ENCODE data around the gene HAGHL. TPM values are rescaled to one million over a fixed set of nuclear protein-coding genes. Genes with fewer than 3 reads are reported as not detected.
"Not testable (repeated sequence)": the region's sequence is repeated elsewhere in the genome, so short reads cannot be mapped to it uniquely, and the experiment has no call there.

The HAGHL gene
- total RNA-seq, 6 experiments from 2014 or later = 0.83 to 2.5 (median 1.3) TPM

DNA sequence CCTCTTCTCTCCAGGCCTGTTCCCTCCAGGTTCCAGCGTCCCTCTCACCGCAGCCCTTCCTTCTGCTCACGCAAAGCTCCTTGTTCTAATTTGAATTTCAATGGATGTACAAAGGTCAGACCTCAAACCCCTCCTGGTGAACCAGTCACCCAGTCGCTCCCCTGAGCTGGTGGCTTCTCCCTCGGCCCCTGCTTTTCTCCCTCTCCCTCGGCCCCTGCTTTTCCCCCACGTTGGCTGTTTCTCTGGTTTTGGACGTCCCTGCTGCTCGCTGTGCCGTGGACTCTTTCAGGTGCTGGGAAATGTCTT, 25.1 kb downstream of the HAGHL start:
- H3K4me1 ChIP-seq = no peaks in the 10 kb centered on the region
- ATAC-seq = no peak
- no peaks in the 10 kb centered on the region for H3K27me3 ChIP-seq
- no peak overlapping the region for H3K4me3 ChIP-seq
- H3K27ac ChIP-seq = no peak overlapping the region
- 10% methylated on average over 8 of the region's 10 CpGs for WGBS (ENCODE audit: insufficient coverage, low coverage, low lambda C conversion rate, missing lambda C conversion rate)
- no peak for TF ChIP-seq POLR2A (IDR thresholded peaks at IDR 0.05)
- TF ChIP-seq, protein P1, sequence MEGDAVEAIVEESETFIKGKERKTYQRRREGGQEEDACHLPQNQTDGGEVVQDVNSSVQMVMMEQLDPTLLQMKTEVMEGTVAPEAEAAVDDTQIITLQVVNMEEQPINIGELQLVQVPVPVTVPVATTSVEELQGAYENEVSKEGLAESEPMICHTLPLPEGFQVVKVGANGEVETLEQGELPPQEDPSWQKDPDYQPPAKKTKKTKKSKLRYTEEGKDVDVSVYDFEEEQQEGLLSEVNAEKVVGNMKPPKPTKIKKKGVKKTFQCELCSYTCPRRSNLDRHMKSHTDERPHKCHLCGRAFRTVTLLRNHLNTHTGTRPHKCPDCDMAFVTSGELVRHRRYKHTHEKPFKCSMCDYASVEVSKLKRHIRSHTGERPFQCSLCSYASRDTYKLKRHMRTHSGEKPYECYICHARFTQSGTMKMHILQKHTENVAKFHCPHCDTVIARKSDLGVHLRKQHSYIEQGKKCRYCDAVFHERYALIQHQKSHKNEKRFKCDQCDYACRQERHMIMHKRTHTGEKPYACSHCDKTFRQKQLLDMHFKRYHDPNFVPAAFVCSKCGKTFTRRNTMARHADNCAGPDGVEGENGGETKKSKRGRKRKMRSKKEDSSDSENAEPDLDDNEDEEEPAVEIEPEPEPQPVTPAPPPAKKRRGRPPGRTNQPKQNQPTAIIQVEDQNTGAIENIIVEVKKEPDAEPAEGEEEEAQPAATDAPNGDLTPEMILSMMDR (IDR thresholded peaks at IDR 0.05) = no peak
- intact Hi-C loops (cut with DNase I) = no loop called here
- DNase-seq = no peak
- H3K9me3 ChIP-seq = no peaks in the 10 kb centered on the region
- H3K36me3 ChIP-seq = no peaks in the 10 kb centered on the region

DNA sequence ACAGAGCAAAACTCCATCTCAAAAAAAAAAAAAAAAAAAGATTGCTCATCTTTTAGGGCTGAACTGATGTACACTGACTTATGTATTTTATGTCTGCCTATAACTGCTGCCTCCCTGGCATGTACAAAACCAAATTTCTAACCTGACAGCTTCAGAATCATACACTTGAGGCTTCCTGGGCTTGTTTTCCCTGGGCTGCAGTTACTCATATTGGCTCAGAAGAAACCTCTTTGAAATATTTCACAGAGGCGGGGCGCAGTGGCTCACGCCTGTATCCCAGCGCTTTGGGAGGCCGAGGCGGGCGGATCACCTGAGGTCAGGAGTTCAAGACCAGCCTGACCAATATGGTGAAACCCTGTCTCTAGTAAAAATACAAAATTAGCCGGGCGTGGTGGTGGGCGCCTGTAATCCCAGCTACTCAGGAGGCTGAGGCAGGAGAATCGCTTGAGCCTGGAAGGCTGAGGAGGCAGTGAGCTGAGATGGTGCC, 27.3 kb downstream of the HAGHL start:
- H3K36me3 ChIP-seq; DNase-seq; H3K4me3 ChIP-seq; H3K4me1 ChIP-seq; intact Hi-C loops (cut with DNase I); H3K27ac ChIP-seq; H3K27me3 ChIP-seq; H3K9me3 ChIP-seq; ATAC-seq: not testable (repeated sequence)
- WGBS (ENCODE audit: insufficient coverage, low coverage, low lambda C conversion rate, missing lambda C conversion rate) = 80% methylated on average over 5 of the region's 11 CpGs

DNA sequence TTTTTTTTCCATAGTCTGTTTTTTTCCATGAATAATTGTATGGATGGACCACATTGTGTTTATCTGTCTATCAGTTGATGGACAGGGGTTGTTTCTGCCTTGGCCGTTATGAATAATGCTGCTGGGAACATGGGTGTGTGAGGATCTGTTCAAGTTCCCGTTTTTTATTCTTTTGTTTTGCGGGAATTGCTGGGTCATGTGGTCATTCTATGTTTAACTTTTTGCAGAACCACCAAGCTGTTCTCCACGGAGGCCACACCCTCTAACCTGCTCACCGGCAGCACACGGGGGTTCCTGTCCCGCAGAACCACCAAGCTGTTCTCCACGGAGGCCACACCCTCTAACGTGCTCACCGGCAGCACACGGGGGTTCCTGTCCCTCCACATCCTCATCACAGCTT, 27.8 kb downstream of the HAGHL start:
- peak in 2 of 4 donors; percentile 24 to 37 for ATAC-seq
- intact Hi-C loops (cut with DNase I) = no loop called here

DNA sequence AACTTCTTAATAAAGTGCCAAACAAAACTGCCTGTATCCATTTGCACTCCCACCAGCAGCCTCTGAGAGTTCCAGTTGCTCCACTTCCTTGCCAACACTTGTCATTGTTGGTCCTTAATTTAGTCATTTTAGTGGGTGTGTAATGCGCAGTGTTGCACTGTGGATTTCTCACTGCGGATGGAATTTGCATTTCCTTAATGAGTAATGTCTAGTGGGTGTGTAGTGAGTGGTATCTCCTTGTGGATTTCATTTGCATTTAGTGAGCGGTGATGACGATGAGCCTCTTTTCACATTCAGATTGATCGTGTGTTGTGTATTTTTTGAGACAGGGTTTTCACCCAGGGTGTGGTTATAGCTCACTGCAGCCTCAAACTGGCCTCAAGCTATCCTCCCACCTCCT, 29.5 kb downstream of the HAGHL start:
- WGBS (ENCODE audit: insufficient coverage, low coverage, low lambda C conversion rate, missing lambda C conversion rate) = 83% methylated on average over 5 of the region's 5 CpGs
- DNase-seq (no peak), ATAC-seq (no peak)
- Histone ChIP-seq H3K9me3 (no peaks in the 10 kb centered on the region), H3K4me3 (no peak overlapping the region), H3K36me3 (no peaks in the 10 kb centered on the region), H3K4me1 (no peaks in the 10 kb centered on the region), H3K27me3 (no peaks in the 10 kb centered on the region), H3K27ac (no peak overlapping the region)
- intact Hi-C loops (cut with DNase I) = no loop called here
- no peak for TF ChIP-seq POLR2A (IDR thresholded peaks at IDR 0.05)
- TF ChIP-seq, protein P1 (IDR thresholded peaks at IDR 0.05) = no peak

More for the DNA sequence above, 27.8 kb downstream of the HAGHL start:
- 32% methylated on average over 6 of the region's 11 CpGs for WGBS (ENCODE audit: insufficient coverage, low coverage, low lambda C conversion rate, missing lambda C conversion rate)
- Histone ChIP-seq H3K27ac (no peak overlapping the region), H3K9me3 (no peaks in the 10 kb centered on the region), H3K27me3 (no peaks in the 10 kb centered on the region), H3K36me3 (no peaks in the 10 kb centered on the region), H3K4me3 (no peak overlapping the region), H3K4me1 (no peaks in the 10 kb centered on the region)
- TF ChIP-seq, protein P1 (IDR thresholded peaks at IDR 0.05) = no peak
- TF ChIP-seq POLR2A (IDR thresholded peaks at IDR 0.05) = no peak
- DNase-seq = no peak

DNA sequence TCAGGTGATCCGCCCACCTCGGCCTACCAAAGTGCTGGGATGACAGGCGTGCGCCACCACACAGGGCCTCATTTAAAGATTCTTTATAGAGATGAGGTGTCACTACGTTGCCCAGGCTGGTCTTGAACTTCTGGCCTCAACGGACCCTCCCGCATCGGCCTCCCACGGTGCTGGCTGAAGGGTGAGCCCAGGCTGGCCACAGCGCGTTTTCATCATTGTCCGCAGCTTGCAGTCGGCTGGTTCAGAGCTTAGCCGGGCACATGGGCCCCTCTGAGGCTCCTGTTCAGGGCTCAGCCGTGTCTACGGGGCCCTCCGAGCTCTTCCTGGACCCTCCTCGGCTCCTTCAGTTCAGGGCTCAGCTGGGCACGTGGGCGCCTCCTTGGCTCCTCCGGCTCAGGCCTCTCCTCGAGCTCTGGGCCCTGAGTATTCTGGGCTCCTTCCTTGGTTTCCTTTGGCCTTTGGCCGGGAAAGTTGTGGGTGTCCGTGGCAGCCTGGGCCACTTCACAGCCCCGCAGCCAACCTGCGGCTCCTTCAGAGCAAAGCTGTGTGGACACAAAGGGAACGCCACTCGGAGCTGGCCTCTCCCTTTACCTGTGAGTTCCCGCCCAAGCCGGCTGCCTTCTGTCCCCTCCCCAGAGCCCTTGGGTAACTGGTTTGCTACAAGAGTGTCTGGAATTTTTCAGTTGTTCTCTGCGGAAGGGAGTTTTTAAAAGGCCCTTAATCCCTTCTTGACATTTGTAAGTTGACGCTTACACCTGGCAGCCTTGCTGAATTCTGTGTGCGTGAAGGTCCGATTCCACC, 32.4 kb downstream of the HAGHL start:
- H3K4me1 ChIP-seq = no peaks in the 10 kb centered on the region
- intact Hi-C loops (cut with DNase I) = no loop called here
- no peaks in the 10 kb centered on the region for H3K27me3 ChIP-seq
- no peak for TF ChIP-seq POLR2A (IDR thresholded peaks at IDR 0.05)
- TF ChIP-seq, protein P1 (IDR thresholded peaks at IDR 0.05) = no peak
- H3K27ac ChIP-seq = no peak overlapping the region
- no peaks in the 10 kb centered on the region for H3K9me3 ChIP-seq
- H3K4me3 ChIP-seq = no peak overlapping the region
- no peak for ATAC-seq
- DNase-seq = peak in 1 of 3 donors; percentile 49
- 78% methylated on average over 7 of the region's 34 CpGs for WGBS (ENCODE audit: insufficient coverage, low coverage, low lambda C conversion rate, missing lambda C conversion rate)
- H3K36me3 ChIP-seq = no peaks in the 10 kb centered on the region
